Natural killer cell (primary cell): Measurements from ENCODE around the gene PPDPF. TPM values are rescaled to one million over a fixed set of nuclear protein-coding genes. Genes with fewer than 3 reads are reported as not detected.

ENCODE experiments used
- ATAC-seq, 3 donors: fragments of 150-1000 bp in 2 of 3; fragments of 200-7000 bp in 1 of 3; cut with Tn5 transposase; 1 replicate in 1 of 3; 2 replicates in 2 of 3; pipeline ENCODE4 v1.10.0; 2021; ENCODE audit warnings: mild to moderate bottlenecking in 2 of 3, moderate library complexity in 2 of 3
- DNase-seq, 2 donors: peaks; one replicate each; pipeline versions ENCODE4 v3.0.0 to v3.0.0-alpha.2; 2013 to 2021; ENCODE audit warnings: mixed read lengths in 1 of 2
- H3K27ac ChIP-seq: one replicate; pipeline ENCODE4 v1.5.1; 2013; ENCODE audit warnings: mild to moderate bottlenecking, low read length
- H3K27me3 ChIP-seq: one replicate; pipeline ENCODE4 v1.6.1; 2013; ENCODE audit warnings: low read length; ENCODE audit not compliant: control insufficient read depth, insufficient read depth
- H3K36me3 ChIP-seq: one replicate; pipeline ENCODE4 v1.6.1; 2013; ENCODE audit warnings: low read length; ENCODE audit not compliant: control insufficient read depth, insufficient read depth
- H3K4me1 ChIP-seq: one replicate; pipeline ENCODE4 v1.6.1; 2013; ENCODE audit warnings: low read length; ENCODE audit not compliant: control insufficient read depth, insufficient read depth
- H3K4me3 ChIP-seq: one replicate; pipeline ENCODE4 v1.5.1; 2013; ENCODE audit warnings: low read length
- H3K9me3 ChIP-seq: one replicate; pipeline ENCODE4 v1.6.1; 2013; ENCODE audit warnings: low read length; ENCODE audit not compliant: control insufficient read depth, insufficient read depth
- H3K27ac Mint-ChIP-seq, 2 donors: one replicate each; pipeline ENCODE4 v1.8.0; 2022; ENCODE audit warnings: mild to moderate bottlenecking in 2 of 2, mixed read lengths in 2 of 2, moderate library complexity in 1 of 2
- H3K27me3 Mint-ChIP-seq, 2 donors: one replicate each; pipeline ENCODE4 v1.8.0; 2022; ENCODE audit warnings: low read depth in 2 of 2, mixed read lengths in 2 of 2
- H3K36me3 Mint-ChIP-seq: one replicate; pipeline ENCODE4 v1.8.0; 2022; ENCODE audit warnings: mixed read lengths
- H3K4me1 Mint-ChIP-seq, 2 donors: one replicate each; pipeline ENCODE4 v1.8.0; 2022; ENCODE audit warnings: mixed read lengths in 2 of 2
- H3K4me3 Mint-ChIP-seq: one replicate; pipeline ENCODE4 v1.8.0; 2022; ENCODE audit warnings: mild to moderate bottlenecking, moderate library complexity, mixed read lengths
- H3K9me3 Mint-ChIP-seq, 2 donors: one replicate each; pipeline ENCODE4 v1.8.0; 2022; ENCODE audit warnings: mixed read lengths in 2 of 2
- CTCF ChIP-seq: fragments of 200-600 bp; IDR thresholded peaks from one replicate; pipeline ENCODE4 v1.8.0; 2022; ENCODE audit warnings: antibody characterized with exemption
- whole genome bisulfite sequencing: methylation state at CpG from one replicate; pipeline ENCODE4 v1.1.7; 2013; ENCODE audit warnings: missing lambda C conversion rate; ENCODE audit not compliant: insufficient coverage; 5-methylcytosine and 5-hydroxymethylcytosine counted together
- intact Hi-C: fragments of 100-400 bp; cut with micrococcal nuclease; formaldehyde crosslinking; loops from one replicate; pipeline ENCODE4 v1.14.2; 2022
- total RNA-seq, 4 donors: library from RNA; stranded (reverse); fragments of 120-200 nt in 1 of 4; gene quantifications; one replicate each; pipeline versions ENCODE4 v1.2.3 to v1.2.4, GENCODE V29; 2013 to 2022

Gene PPDPF
- total RNA-seq, 3 donors from 2014 or later (not counting 1 experiment from before 2014, with no cell fraction given): 95.5 to 197 (median 159) TPM

GRCh38 chr20:63563225-63563935, 42.8 kb downstream of the PPDPF start:
- Histone ChIP-seq H3K27ac (no peak overlapping the region), H3K4me1 (peaks cover 21% of the 10 kb centered on the region), H3K4me3 (no peak overlapping the region), H3K27me3 (no peaks in the 10 kb centered on the region), H3K36me3 (peaks cover 34% of the 10 kb centered on the region), H3K9me3 (no peaks in the 10 kb centered on the region)
- no peak for TF ChIP-seq CTCF
- no peaks in the 10 kb centered on the region for H3K9me3 Mint-ChIP-seq
- H3K4me1 Mint-ChIP-seq: peaks cover 15 to 20% of the 10 kb centered on the region in 2 donors
- no peak for DNase-seq
- ATAC-seq: no peak
- 96% methylated on average over 55 of the region's 55 CpGs for WGBS
- H3K36me3 Mint-ChIP-seq: no peaks in the 10 kb centered on the region
- H3K27me3 Mint-ChIP-seq: no peaks in the 10 kb centered on the region
- H3K27ac Mint-ChIP-seq: no peak overlapping the region
- intact Hi-C loops: no loop called here
- no peak overlapping the region for H3K4me3 Mint-ChIP-seq

GRCh38 chr20:63564036-63564810, 43.7 kb downstream of the PPDPF start:
- no peak for DNase-seq
- Mint-ChIP-seq H3K27ac (no peak overlapping the region), H3K9me3 (no peaks in the 10 kb centered on the region), H3K36me3 (no peaks in the 10 kb centered on the region), H3K4me3 (no peak overlapping the region), H3K27me3 (no peaks in the 10 kb centered on the region), H3K4me1 (peaks cover 18 to 27% of the 10 kb centered on the region in 2 donors)
- no peak for TF ChIP-seq CTCF
- ATAC-seq: no peak
- no peaks in the 10 kb centered on the region for H3K27me3 ChIP-seq
- no peaks in the 10 kb centered on the region for H3K9me3 ChIP-seq
- no peak overlapping the region for H3K4me3 ChIP-seq
- intact Hi-C loops: no loop called here
- WGBS: 97% methylated on average over 62 of the region's 62 CpGs
- H3K36me3 ChIP-seq: peaks cover 34% of the 10 kb centered on the region
- no peak overlapping the region for H3K27ac ChIP-seq
- H3K4me1 ChIP-seq: peaks cover 29% of the 10 kb centered on the region

GRCh38 chr20:63565021-63565698, 44.6 kb downstream of the PPDPF start:
- H3K9me3 Mint-ChIP-seq: no peaks in the 10 kb centered on the region
- Histone ChIP-seq H3K4me1 (peaks cover 37% of the 10 kb centered on the region), H3K9me3 (no peaks in the 10 kb centered on the region), H3K36me3 (peaks cover 28% of the 10 kb centered on the region), H3K4me3 (no peak overlapping the region), H3K27me3 (no peaks in the 10 kb centered on the region), H3K27ac (no peak overlapping the region)
- DNase-seq (no peak), ATAC-seq (no peak)
- peaks cover 20 to 30% of the 10 kb centered on the region in 2 donors for H3K4me1 Mint-ChIP-seq
- intact Hi-C loops: no loop called here
- no peaks in the 10 kb centered on the region for H3K27me3 Mint-ChIP-seq
- whole genome bisulfite sequencing: 98% methylated on average over 61 of the region's 61 CpGs
- no peak overlapping the region for H3K27ac Mint-ChIP-seq
- TF ChIP-seq CTCF: no peak
- no peaks in the 10 kb centered on the region for H3K36me3 Mint-ChIP-seq
- no peak overlapping the region for H3K4me3 Mint-ChIP-seq
